IMR-90 (cell line): ENCODE data around the gene FARP1.

Source experiments
- NFE2L2 ChIP-seq: fragments of 150-350 bp; IDR thresholded peaks from 2 replicates; pipeline ENCODE4 v1.6.1; 2016; ENCODE audit warnings: low read depth, mild to moderate bottlenecking, low read length
- USF2 ChIP-seq: fragments of 150-350 bp; IDR thresholded peaks from 2 replicates; pipeline ENCODE4 v1.6.1; 2017; ENCODE audit warnings: mild to moderate bottlenecking, antibody characterized with exemption, low read length, low read depth
- TF ChIP-seq, protein P1 (sequence below): conservative IDR thresholded peaks from 2 replicates; pipeline ENCODE4 v1.5.1; 2012; ENCODE audit warnings: mild to moderate bottlenecking, low read depth, low read length, improper control_type of control experiment

DNA sequence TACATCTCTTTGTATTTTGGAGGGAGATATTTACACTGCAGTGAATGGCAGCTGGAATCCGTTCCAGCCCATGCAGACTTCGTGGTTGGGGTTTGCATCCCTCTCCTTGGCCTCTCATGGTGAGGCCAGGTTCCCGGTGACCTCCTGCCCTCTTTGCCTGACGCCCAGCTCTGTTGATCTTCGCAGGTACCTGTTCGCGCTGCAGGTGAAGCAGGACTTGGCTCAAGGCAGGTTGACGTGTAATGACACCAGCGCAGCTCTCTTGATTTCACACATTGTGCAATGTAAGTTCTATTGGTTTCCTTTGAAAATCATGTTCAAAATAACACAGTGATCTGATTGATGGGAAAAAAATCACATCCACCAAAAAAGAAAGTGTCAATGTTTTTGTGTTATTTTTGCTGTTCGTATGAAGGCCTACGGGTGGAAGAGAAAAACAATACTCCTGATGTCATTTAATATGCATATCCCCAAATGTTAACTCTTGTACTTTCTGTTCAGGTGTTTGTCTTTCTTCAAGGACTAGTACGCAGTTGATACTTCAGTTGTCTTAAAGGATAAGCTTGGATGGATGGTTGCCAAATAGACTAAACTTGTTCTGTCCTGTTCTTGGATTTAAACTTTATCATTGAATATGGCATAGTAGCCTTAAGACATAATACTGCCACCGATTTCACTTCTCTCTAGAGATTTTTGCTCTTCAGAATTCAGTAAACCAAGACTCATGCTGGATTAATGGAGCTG lies 234.9 kb downstream of the FARP1 start:
- TF ChIP-seq, protein P1, sequence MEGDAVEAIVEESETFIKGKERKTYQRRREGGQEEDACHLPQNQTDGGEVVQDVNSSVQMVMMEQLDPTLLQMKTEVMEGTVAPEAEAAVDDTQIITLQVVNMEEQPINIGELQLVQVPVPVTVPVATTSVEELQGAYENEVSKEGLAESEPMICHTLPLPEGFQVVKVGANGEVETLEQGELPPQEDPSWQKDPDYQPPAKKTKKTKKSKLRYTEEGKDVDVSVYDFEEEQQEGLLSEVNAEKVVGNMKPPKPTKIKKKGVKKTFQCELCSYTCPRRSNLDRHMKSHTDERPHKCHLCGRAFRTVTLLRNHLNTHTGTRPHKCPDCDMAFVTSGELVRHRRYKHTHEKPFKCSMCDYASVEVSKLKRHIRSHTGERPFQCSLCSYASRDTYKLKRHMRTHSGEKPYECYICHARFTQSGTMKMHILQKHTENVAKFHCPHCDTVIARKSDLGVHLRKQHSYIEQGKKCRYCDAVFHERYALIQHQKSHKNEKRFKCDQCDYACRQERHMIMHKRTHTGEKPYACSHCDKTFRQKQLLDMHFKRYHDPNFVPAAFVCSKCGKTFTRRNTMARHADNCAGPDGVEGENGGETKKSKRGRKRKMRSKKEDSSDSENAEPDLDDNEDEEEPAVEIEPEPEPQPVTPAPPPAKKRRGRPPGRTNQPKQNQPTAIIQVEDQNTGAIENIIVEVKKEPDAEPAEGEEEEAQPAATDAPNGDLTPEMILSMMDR, result no peak
- TF ChIP-seq NFE2L2, result no peak
- TF ChIP-seq USF2, result no peak
